Subcutaneous adipose tissue (tissue), 4 donors: ENCODE results near the gene LY6G5B. TPM values are rescaled to one million over a fixed set of nuclear protein-coding genes. Genes with fewer than 3 reads are reported as not detected.

ENCODE experiments used
- CTCF ChIP-seq: fragments of 450-650 bp; IDR thresholded peaks from one replicate; pipeline ENCODE4 v1.5.1; 2016; ENCODE audit warnings: low read depth, mild to moderate bottlenecking, control low read depth, antibody characterized with exemption, moderate library complexity
- total RNA-seq, 4 donors: library from RNA; depleted of rRNA; stranded (reverse); fragments of >200 nt; gene quantifications; one replicate each; pipeline ENCODE4 v1.1.0, GENCODE V29; 2016

Gene LY6G5B
- total RNA-seq, 4 donors from 2014 or later: 4.4 to 19.2 (median 6.5) TPM

DNA sequence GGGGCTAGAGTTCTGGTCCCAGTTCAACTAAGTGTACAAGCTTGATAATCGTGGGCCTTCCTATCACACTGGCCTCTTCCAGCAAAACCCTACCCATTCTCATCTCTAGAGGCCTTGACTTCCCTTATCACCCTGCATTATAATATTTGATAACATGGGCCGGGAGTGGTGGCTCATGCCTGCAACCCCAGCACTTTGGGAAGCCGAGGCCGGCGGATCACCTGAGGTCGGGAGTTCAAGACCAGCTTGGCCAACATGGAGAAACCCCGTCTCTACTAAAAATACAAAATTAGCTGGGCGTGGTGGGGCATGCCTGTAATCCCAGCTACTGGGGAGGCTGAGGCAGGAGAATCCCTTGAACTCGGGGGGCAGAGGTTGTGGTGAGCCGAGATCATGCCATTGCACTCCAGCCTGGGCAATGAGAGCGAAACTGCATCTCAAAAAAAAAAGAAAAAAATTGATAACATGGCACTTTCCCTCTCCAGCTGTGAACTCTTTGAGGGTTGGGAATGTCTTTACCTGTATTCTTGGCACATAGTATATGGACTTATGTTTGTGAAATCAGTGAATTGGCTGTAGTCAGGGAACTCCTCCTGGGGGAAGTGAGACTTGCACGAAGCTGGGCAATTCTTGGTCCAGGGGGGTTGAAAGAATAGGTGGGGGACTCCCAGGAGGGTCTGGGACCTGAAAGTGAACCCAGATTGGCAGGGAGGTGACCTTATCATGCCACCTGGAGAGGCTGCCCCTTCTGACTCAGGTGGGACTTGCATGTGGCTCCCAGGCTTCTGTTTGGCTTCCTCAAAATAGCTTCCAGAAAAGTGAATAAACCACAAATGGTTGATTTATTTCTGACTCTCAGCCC, 8.3 kb upstream of the LY6G5B start:
- no peak for TF ChIP-seq CTCF

DNA sequence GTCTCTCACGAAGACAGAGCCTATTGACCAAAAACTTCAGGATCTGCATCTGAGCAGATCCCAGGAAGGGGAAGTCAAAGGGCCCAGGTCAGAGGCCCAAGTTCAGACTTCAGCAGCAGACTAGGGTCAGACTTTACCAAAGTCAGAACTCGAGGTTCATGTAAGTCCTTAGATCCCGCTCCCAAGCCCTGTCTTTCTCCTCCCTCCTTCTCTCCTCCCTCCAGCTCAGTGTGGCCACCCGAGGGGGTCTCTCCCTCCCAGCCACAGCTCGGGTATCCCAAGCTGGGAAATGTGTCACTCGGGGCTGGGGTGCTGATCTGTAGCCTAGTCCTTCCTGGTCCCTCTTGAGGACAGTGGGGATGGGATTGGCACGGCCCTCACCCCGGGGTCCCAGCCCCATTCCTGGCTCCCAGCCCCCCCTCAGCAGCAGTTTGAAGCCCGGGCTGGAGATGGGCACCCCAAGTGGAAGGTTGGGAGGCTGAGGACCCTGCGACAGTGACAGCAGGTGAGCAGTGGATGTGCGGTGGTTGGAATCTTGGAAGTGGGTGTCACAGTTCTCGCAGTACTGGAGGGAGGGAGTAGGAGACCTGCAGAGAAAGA, 7.6 kb upstream of the LY6G5B start:
- no peak for TF ChIP-seq CTCF

DNA sequence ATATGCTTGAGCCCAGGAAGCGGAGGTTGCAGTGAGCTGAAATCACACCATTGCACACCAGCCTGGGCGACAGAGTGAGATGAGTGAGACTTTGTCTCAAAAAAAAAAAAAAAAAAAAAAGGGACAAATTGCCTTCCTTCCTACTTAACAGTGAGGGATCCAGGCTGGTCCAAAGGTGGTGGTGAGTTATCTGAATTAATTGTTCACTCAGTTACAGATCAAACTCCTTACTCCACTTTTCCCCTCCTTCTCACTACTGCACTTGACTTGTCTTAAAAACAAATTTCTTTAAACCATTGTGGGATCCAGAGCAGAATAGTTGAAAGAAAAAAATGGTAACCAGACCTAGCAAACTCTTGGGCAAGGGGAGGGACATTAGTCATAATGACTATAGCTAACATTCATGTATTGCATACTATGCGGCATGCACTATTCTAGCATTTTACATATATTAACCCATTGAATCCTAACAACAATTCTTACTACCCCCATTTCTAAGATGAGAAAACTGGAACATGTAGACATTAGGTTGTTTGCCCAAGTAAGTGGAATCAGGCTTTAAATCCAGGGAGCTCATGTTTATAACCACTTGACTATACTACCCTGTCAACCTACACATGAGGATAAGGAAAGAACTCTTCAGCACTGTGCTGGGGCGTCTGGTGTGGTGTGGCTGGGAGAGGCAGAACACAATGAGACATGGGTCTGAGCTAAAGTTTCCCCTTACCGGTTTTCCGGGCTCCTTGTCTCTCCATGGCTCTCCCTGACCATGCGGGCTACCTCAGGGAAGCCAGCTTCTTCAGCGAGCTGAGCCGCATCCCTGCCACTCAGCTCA, 6.4 kb upstream of the LY6G5B start:
- TF ChIP-seq CTCF: no peak

- no peak for TF ChIP-seq CTCF
Observed at GRCh38 chr6:31663961-31664789, 5.6 kb upstream of the LY6G5B start.

DNA sequence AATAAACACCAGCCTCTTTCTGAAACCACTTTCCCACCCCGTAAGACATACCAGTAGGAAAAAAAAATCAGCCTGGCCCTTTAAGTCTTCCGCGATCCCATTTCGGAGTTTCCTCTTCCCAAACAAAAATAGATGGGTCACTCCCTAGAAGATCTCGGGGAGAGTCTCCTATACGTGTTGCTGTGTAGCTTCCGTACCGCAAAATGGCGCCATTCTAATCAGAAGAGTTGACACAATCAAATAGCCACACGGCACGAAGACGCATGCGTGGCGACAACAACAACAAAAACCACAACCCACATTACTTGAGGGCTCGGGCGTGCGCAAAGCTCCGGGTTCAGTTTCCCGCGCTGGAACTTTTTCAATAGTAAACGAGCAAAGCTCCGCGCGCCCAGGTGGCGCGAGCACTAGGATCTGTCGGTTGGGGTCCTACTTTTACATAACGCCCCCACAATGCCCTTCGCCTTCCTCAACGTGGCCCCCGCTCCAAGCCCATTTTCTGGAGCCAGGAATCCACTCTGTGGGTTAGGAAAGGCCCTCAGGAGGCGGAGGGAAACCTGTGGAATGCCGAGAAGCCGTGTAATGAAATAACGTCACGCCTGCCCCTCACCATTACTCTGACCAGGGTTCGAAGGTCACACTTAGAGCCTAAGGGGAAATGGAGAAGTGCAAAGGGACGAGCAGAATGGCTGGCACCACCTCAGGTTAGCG, 4.8 kb upstream of the LY6G5B start, which contains the start of gene GPANK1:
Gene GPANK1, minus strand, starts transcription at position 208 of the 711 bp plus-strand sequence. CDS start 519 bp downstream, outside the sequence.
- no peak for TF ChIP-seq CTCF

DNA sequence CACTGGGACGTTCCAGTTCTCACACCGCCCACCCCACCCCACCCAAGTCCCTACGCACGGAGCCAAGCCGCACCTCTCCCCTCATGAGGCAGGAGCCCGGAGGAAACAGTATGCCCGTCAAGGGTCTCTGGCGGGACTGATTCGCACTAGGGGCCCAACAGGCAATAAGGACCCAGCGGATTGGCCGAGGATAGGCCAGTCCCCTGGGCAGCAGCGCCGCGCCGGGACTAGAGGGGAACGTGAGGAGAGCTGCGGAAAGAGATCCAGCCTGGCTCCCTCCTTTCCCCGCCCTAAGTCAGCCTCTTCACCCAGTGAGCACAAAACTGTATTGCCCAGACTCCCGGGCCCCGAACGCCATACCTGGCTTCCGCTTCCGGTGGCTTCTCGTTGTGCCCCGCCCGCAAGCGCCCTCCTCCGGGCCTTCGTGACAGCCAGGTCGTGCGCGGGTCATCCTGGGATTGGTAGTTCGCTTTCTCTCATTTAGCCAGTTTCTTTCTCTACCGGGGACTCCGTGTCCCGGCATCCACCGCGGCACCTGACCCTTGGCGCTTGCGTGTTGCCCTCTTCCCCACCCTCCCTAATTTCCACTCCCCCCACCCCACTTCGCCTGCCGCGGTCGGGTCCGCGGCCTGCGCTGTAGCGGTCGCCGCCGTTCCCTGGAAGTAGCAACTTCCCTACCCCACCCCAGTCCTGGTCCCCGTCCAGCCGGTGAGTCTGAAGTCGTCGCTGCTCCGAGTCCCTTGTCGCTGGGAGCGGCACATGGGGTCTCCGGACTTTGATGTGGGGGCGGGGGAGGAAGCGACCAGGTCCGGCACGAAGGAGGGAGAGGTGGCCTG, 4.1 kb upstream of the LY6G5B start, which contains the start of gene CSNK2B:
Gene CSNK2B, plus strand, starts transcription at position 580 of the 836 bp plus-strand sequence. CDS start 752 bp downstream, outside the sequence.
- TF ChIP-seq CTCF: no peak
